H1 (cell line): ENCODE results near the gene RAB24. TPM values are rescaled to one million over a fixed set of nuclear protein-coding genes. Genes with fewer than 3 reads are reported as not detected.

Experiments used
- CTCF ChIA-PET: fragments of 300-600 bp; sonication (Branson Sonifier 250); formaldehyde crosslinking; loops from one replicate; lab custom pipeline; 2021; ENCODE audit not compliant: partially characterized antibody; lab: Charles Lee
- POLR2A ChIA-PET: fragments of 300-600 bp; sonication (Branson Sonifier 250); formaldehyde crosslinking; loops from one replicate; lab custom pipeline; 2021; ENCODE audit warnings: inconsistent platforms; ENCODE audit not compliant: partially characterized antibody; lab: Charles Lee
- DNase-seq, 2 experiments: peaks; one replicate each; pipeline versions ENCODE4 v3.0.0 to v3.0.0-alpha.2; 2010 to 2022; ENCODE audit warnings: low spot score in 2 of 2, low read depth in 1 of 2, mixed read lengths in 1 of 2
- FAIRE-seq: peaks from 2 replicates; lab custom pipeline; 2011; peaks lifted over from hg19 to GRCh38; lab: Jason Lieb, UNC
- H2AFZ ChIP-seq: 2 replicates; pipeline ENCODE4 v1.8.1; 2012; ENCODE audit warnings: low read length, inconsistent platforms
- H2AK5ac ChIP-seq: 2 replicates; pipeline ENCODE4 v1.6.1; 2013; ENCODE audit warnings: low read depth, low read length
- H2BK120ac ChIP-seq: replicated peaks from 2 replicates; pipeline ENCODE3; 2013; ENCODE audit warnings: low read depth, low read length, inconsistent platforms
- H2BK12ac ChIP-seq: 2 replicates; pipeline ENCODE4 v1.6.1; 2013; ENCODE audit warnings: low read depth, low read length
- H2BK15ac ChIP-seq: 2 replicates; pipeline ENCODE4 v1.6.1; 2013; ENCODE audit warnings: low read length
- H2BK20ac ChIP-seq: 2 replicates; pipeline ENCODE4 v1.6.1; 2013; ENCODE audit warnings: low read length
- H2BK5ac ChIP-seq: 2 replicates; pipeline ENCODE4 v1.6.1; 2013; ENCODE audit warnings: low read depth, low read length
- H3K14ac ChIP-seq: 2 replicates; pipeline ENCODE4 v1.6.1; 2013; ENCODE audit warnings: inconsistent platforms; ENCODE audit not compliant: insufficient read length
- H3K18ac ChIP-seq: 2 replicates; pipeline ENCODE4 v1.6.1; 2013; ENCODE audit warnings: low read length; ENCODE audit errors: extremely low read depth
- H3K23ac ChIP-seq: 2 replicates; pipeline ENCODE4 v1.6.1; 2013; ENCODE audit warnings: inconsistent platforms; ENCODE audit not compliant: insufficient read length
- H3K23me2 ChIP-seq: 2 replicates; pipeline ENCODE4 v1.6.1; 2013; ENCODE audit warnings: low read depth, low read length
- H3K27ac ChIP-seq: 2 replicates; pipeline ENCODE4 v1.6.1; 2011; ENCODE audit warnings: low read depth, low read length, inconsistent platforms
- H3K27me3 ChIP-seq, 4 experiments: replicated peaks in 1 of 4; 1 replicate in 1 of 4; 2 replicates in 3 of 4; pipeline versions ENCODE4 v1.6.1 to v1.8.1; 2011 to 2013; ENCODE audit warnings: low read length in 3 of 4, mild to moderate bottlenecking in 3 of 4, inconsistent platforms in 2 of 4, mixed read lengths in 2 of 4, moderate library complexity in 1 of 4; ENCODE audit not compliant: control insufficient read depth in 3 of 4, insufficient read depth in 3 of 4; ENCODE audit errors: extremely low read depth in 1 of 4
- H3K36me3 ChIP-seq, 4 experiments: 2 replicates each; pipeline versions ENCODE4 v1.6.1 to v1.8.1; 2011 to 2013; ENCODE audit warnings: mild to moderate bottlenecking in 4 of 4, low read length in 3 of 4, moderate library complexity in 2 of 4, control low read depth in 1 of 4, inconsistent platforms in 1 of 4; ENCODE audit not compliant: insufficient read depth in 4 of 4, control insufficient read depth in 2 of 4
- H3K4ac ChIP-seq: replicated peaks from 2 replicates; pipeline ENCODE3; 2013; ENCODE audit warnings: low read length, low read depth, mixed read lengths, inconsistent platforms; ENCODE audit not compliant: insufficient read length
- H3K4me1 ChIP-seq, 4 experiments: replicated peaks in 1 of 4; 1 replicate in 1 of 4; 2 replicates in 3 of 4; pipeline versions ENCODE4 v1.6.1 to v1.8.1; 2011 to 2013; ENCODE audit warnings: low read length in 3 of 4, inconsistent platforms in 2 of 4, mixed read lengths in 1 of 4; ENCODE audit not compliant: insufficient read depth in 4 of 4, control insufficient read depth in 3 of 4
- H3K4me2 ChIP-seq, 2 experiments: 2 replicates each; pipeline versions ENCODE4 v1.6.1 to v1.8.1; 2011 to 2013; ENCODE audit warnings: low read depth in 2 of 2, low read length in 2 of 2, control low read depth in 1 of 2, inconsistent platforms in 1 of 2, mild to moderate bottlenecking in 1 of 2; ENCODE audit not compliant: insufficient read depth in 1 of 2
- H3K4me3 ChIP-seq, 4 experiments: fragments of 200-600, 300-600 bp in 1 of 4; sonication (generic), shearing (Covaris generic), sonication (Bioruptor Twin) in 1 of 4; 2 replicates each; pipeline versions ENCODE4 v1.5.1 to v1.8.1; 2011 to 2016; ENCODE audit warnings: low read length in 4 of 4, low read depth in 3 of 4, control low read depth in 2 of 4, inconsistent platforms in 2 of 4, mild to moderate bottlenecking in 2 of 4, mixed read lengths in 1 of 4, moderate library complexity in 1 of 4; ENCODE audit not compliant: insufficient read depth in 2 of 4; ENCODE audit errors: extremely low read depth in 1 of 4
- H3K56ac ChIP-seq: replicated peaks from 2 replicates; pipeline ENCODE3; 2013; ENCODE audit warnings: low read depth, mild to moderate bottlenecking, mixed read lengths, low read length, inconsistent platforms; ENCODE audit not compliant: insufficient read length
- H3K79me1 ChIP-seq: 2 replicates; pipeline ENCODE4 v1.6.1; 2013; ENCODE audit warnings: low read depth, low read length, control low read depth
- H3K79me2 ChIP-seq, 2 experiments: 2 replicates each; pipeline versions ENCODE4 v1.6.1 to v1.8.1; 2012 to 2013; ENCODE audit warnings: low read length in 2 of 2, mild to moderate bottlenecking in 2 of 2, inconsistent platforms in 1 of 2; ENCODE audit not compliant: insufficient read depth in 2 of 2, control insufficient read depth in 1 of 2
- H3K9ac ChIP-seq, 4 experiments: replicated peaks in 1 of 4; 1 replicate in 1 of 4; 2 replicates in 3 of 4; pipeline versions ENCODE4 v1.6.1 to v1.8.1; 2011 to 2013; ENCODE audit warnings: low read depth in 3 of 4, low read length in 3 of 4, control low read depth in 2 of 4, mild to moderate bottlenecking in 2 of 4, moderate library complexity in 2 of 4, inconsistent platforms in 1 of 4; ENCODE audit errors: extremely low read depth in 1 of 4
- H3K9me3 ChIP-seq, 2 experiments: 2 replicates each; pipeline versions ENCODE4 v1.6.1 to v1.8.1; 2012 to 2013; ENCODE audit warnings: mild to moderate bottlenecking in 2 of 2, moderate library complexity in 2 of 2, control low read depth in 1 of 2, inconsistent platforms in 1 of 2, low read depth in 1 of 2, low read length in 1 of 2, mixed read lengths in 1 of 2; ENCODE audit not compliant: insufficient read depth in 2 of 2
- H4K20me1 ChIP-seq, 2 experiments: replicated peaks in 1 of 2; 2 replicates each; pipeline versions ENCODE3 to v1.8.1; 2011 to 2013; ENCODE audit warnings: inconsistent platforms in 2 of 2, low read length in 2 of 2, mild to moderate bottlenecking in 1 of 2; ENCODE audit not compliant: insufficient read depth in 2 of 2, control insufficient read depth in 1 of 2
- H4K5ac ChIP-seq: 2 replicates; pipeline ENCODE4 v1.6.1; 2013; ENCODE audit warnings: low read length, low read depth, mixed read lengths, inconsistent platforms; ENCODE audit not compliant: insufficient read length
- H4K8ac ChIP-seq: 2 replicates; pipeline ENCODE4 v1.8.0; 2013; ENCODE audit warnings: mild to moderate bottlenecking, moderate library complexity, low read length, inconsistent platforms; ENCODE audit not compliant: insufficient read depth; ENCODE audit errors: extremely low read depth
- H4K91ac ChIP-seq: replicated peaks from 2 replicates; pipeline ENCODE3; 2013; ENCODE audit warnings: low read length, mixed read lengths, inconsistent platforms; ENCODE audit not compliant: insufficient read length
- JUN ChIP-seq: IDR thresholded peaks from 2 replicates; pipeline ENCODE4 v1.6.1; 2011; ENCODE audit warnings: low read depth, mild to moderate bottlenecking, improper control_type of control experiment, low read length
- NANOG ChIP-seq: IDR thresholded peaks from 2 replicates; pipeline ENCODE4 v1.6.1; 2011; ENCODE audit warnings: low read length, low read depth, mild to moderate bottlenecking, inconsistent platforms; ENCODE audit not compliant: insufficient read depth, poor library complexity, severe bottlenecking
- RFX5 ChIP-seq: IDR thresholded peaks from 2 replicates; pipeline ENCODE4 v1.6.1; 2011; ENCODE audit warnings: low read depth, low read length, improper control_type of control experiment, borderline replicate concordance
- TAF7 ChIP-seq: optimal IDR thresholded peaks from 2 replicates; pipeline ENCODE3; 2011; ENCODE audit warnings: low read depth, mild to moderate bottlenecking, inconsistent platforms, low read length, moderate library complexity, borderline replicate concordance
- WGBS, 2 experiments: shearing (Covaris generic) in 1 of 2; methylation state at CpG; one replicate each; pipeline versions ENCODE4 v1.1.6 to v1.1.7; 2013 to 2015; ENCODE audit warnings: low lambda C conversion rate in 2 of 2, mixed read lengths in 2 of 2, inconsistent platforms in 1 of 2, low coverage in 1 of 2, missing lambda C conversion rate in 1 of 2; ENCODE audit not compliant: insufficient replicate concordance in 2 of 2, insufficient coverage in 1 of 2, insufficient read length in 1 of 2; ENCODE audit errors: extremely low coverage in 1 of 2, missing lambda C conversion rate in 1 of 2; 5-methylcytosine and 5-hydroxymethylcytosine counted together
- polyA plus RNA-seq, 7 experiments: library from polyadenylated mRNA; depleted of rRNA in 3 of 7; stranded (reverse) in 5 of 7; unstranded in 2 of 7; fragments of >200 nt in 5 of 7; fragments of 200-250 nt in 2 of 7; gene quantifications; 1 replicate in 5 of 7; 2 replicates in 1 of 7; 4 replicates in 1 of 7; pipeline versions ENCODE4 v1.2.1 to v1.2.3, GENCODE V29; 2011 to 2013; ENCODE audit warnings: missing spikeins in 2 of 7, mixed read lengths in 2 of 7
- total RNA-seq: library from RNA; stranded (reverse); fragmentation: NEBNext Ultra II Directional; extraction: Animal tissue kit (Norgen Biotek cat#: 25700); gene quantifications from 2 replicates; pipeline ENCODE4 v1.2.1, GENCODE V29; 2021
- TF ChIP-seq, protein P1 (sequence below): IDR thresholded peaks from 2 replicates; pipeline ENCODE4 v1.6.1; 2011; ENCODE audit warnings: low read length, improper control_type of control experiment

RAB24 gene
- total and polyA plus RNA-seq, 2 of the 8 experiments (the other 6 are each of a cell fraction or from before 2014, with no cell fraction given), result 18.8 to 33.8 TPM

- H3K27ac ChIP-seq, result no peak overlapping the region
- no peak overlapping the region for H2BK15ac ChIP-seq
- H3K4me1 ChIP-seq, result no peaks in the 10 kb centered on the region
- no peak overlapping the region for H2BK5ac ChIP-seq
- CTCF ChIA-PET, result interaction anchor here (0.6 to 1.2 kb wide), 2 partner anchors 43 to 70 kb away, joined by 3 read pairs; no protein-coding TSS in a partner anchor
- no peak overlapping the region for H2AK5ac ChIP-seq
- H3K79me1 ChIP-seq, result no peaks in the 10 kb centered on the region
- DNase-seq (no peak), FAIRE-seq (no peak)
- H3K4me3 ChIP-seq, result no peak overlapping the region
- H3K79me2 ChIP-seq, result peaks cover 0 to 7% of the 10 kb centered on the region in 2 experiments; a peak in 1 of 4 replicates
- H3K9ac ChIP-seq, result no peak overlapping the region; a peak in 1 of 7 replicates
- H3K14ac ChIP-seq, result no peak overlapping the region
- no peak overlapping the region for H3K23ac ChIP-seq
- POLR2A ChIA-PET, result no interaction called here
- no peak overlapping the region for H3K18ac ChIP-seq
- no peak overlapping the region for H4K91ac ChIP-seq
- H3K56ac ChIP-seq, result no peak overlapping the region
- no peak overlapping the region for H4K8ac ChIP-seq
- H2BK12ac ChIP-seq, result no peak overlapping the region
- peaks cover 2% of the 10 kb centered on the region in 2 experiments for H4K20me1 ChIP-seq
- no peak overlapping the region for H2BK120ac ChIP-seq
- no peak overlapping the region for H2BK20ac ChIP-seq
- no peak overlapping the region for H2AFZ ChIP-seq
- WGBS, 2 experiments, result 89% methylated on average over 5 of the region's 5 CpGs; no CpG with 5 or more reads in 1 of the 2 experiments
- H3K4me2 ChIP-seq, result no peak overlapping the region
- H3K4ac ChIP-seq, result no peak overlapping the region
- TF ChIP-seq, protein P1, sequence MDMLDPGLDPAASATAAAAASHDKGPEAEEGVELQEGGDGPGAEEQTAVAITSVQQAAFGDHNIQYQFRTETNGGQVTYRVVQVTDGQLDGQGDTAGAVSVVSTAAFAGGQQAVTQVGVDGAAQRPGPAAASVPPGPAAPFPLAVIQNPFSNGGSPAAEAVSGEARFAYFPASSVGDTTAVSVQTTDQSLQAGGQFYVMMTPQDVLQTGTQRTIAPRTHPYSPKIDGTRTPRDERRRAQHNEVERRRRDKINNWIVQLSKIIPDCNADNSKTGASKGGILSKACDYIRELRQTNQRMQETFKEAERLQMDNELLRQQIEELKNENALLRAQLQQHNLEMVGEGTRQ, result no peak
- TF ChIP-seq TAF7, result no peak
- TF ChIP-seq RFX5, result no peak
- no peak for TF ChIP-seq NANOG
- TF ChIP-seq JUN, result no peak
- TF ChIP-seq, all 59 proteins: peak for 0
- Histone ChIP-seq H3K23me2 (no peaks in the 10 kb centered on the region), H3K9me3 (no peaks in the 10 kb centered on the region), H4K5ac (no peak overlapping the region), H3K36me3 (peaks cover 18 to 88% (median 53%) of the 10 kb centered on the region in 4 experiments), H3K27me3 (no peaks in the 10 kb centered on the region)
Observed at GRCh38 chr5:177256296-177256695, 47.2 kb downstream of the RAB24 start.
